Vagina (tissue), 2 donors: ENCODE measurements around the gene TMEM30A.

Experiments
- POLR2A ChIP-seq, 2 donors: fragments of 450-650 bp; IDR thresholded peaks; one replicate each; pipeline ENCODE4 v1.6.1; 2017; ENCODE audit warnings: antibody characterized with exemption in 2 of 2, mild to moderate bottlenecking in 2 of 2, moderate library complexity in 2 of 2
- POLR2AphosphoS5 ChIP-seq, 2 donors: sonication (generic); formaldehyde crosslinking; IDR thresholded peaks; one replicate each; pipeline ENCODE4 v1.9.0; 2017; ENCODE audit warnings: antibody characterized with exemption in 2 of 2, mild to moderate bottlenecking in 2 of 2, low read depth in 1 of 2; ENCODE audit not compliant: insufficient read depth in 1 of 2
- TF ChIP-seq, protein P1 (sequence below), 3 experiments: fragments of 450-650 bp in 2 of 3; fragments of 200-600 bp in 1 of 3; sonication (generic) in 1 of 3; IDR thresholded peaks; one replicate each; pipeline ENCODE4 v1.5.1; 2017 to 2019; ENCODE audit warnings: antibody characterized with exemption in 3 of 3, mild to moderate bottlenecking in 2 of 3, moderate library complexity in 2 of 3

DNA sequence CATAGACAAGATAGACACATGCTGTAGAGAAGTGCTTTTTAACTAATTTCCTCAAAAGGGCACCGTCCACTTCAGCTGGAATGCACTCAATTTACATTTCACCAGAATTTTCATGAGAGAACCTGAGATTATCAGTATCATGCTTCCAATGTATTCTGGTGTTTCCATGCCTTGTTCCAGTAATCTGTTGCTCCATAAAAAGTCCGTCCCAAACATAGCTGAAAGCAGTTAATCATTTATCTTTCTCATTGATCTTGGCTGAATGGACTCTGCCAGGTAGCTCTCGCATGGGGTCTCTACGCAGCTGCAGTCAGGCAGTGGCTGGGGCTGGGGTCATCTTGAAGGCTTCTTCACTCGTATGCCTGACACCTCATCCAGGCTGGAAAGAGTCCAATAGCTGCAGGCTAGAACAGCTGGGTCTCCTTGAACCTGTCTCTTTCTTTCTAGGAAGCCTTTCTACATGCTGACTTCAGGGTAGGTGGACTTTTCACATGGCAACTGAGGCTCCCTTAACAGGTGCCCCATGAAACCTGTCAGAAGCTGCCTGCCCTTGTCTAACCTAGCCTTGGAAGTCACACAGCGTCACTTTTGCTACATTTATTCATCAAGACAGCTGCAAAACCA is 60.2 kb downstream of the TMEM30A start:
- TF ChIP-seq POLR2AphosphoS5 (IDR thresholded peaks at IDR 0.05; ENCODE audit: insufficient read depth in 1 of 2, low read depth in 1 of 2) (no peak), POLR2A (IDR thresholded peaks at IDR 0.05) (no peak)
- TF ChIP-seq, protein P1, sequence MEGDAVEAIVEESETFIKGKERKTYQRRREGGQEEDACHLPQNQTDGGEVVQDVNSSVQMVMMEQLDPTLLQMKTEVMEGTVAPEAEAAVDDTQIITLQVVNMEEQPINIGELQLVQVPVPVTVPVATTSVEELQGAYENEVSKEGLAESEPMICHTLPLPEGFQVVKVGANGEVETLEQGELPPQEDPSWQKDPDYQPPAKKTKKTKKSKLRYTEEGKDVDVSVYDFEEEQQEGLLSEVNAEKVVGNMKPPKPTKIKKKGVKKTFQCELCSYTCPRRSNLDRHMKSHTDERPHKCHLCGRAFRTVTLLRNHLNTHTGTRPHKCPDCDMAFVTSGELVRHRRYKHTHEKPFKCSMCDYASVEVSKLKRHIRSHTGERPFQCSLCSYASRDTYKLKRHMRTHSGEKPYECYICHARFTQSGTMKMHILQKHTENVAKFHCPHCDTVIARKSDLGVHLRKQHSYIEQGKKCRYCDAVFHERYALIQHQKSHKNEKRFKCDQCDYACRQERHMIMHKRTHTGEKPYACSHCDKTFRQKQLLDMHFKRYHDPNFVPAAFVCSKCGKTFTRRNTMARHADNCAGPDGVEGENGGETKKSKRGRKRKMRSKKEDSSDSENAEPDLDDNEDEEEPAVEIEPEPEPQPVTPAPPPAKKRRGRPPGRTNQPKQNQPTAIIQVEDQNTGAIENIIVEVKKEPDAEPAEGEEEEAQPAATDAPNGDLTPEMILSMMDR (IDR thresholded peaks at IDR 0.05): no peak
